H1 (cell line): Measurements from ENCODE around the gene CEACAM21. TPM values are rescaled to one million over a fixed set of nuclear protein-coding genes. Genes with fewer than 3 reads are reported as not detected.

Experiments used
- E2F6 ChIP-seq: IDR thresholded peaks from 2 replicates; pipeline ENCODE4 v1.6.1; 2012; ENCODE audit warnings: inconsistent platforms
- FOSL1 ChIP-seq: IDR thresholded peaks from 2 replicates; pipeline ENCODE4 v1.6.1; 2011; ENCODE audit warnings: mild to moderate bottlenecking, low read depth, low read length, moderate library complexity; ENCODE audit not compliant: insufficient read depth
- SP4 ChIP-seq: IDR thresholded peaks from 2 replicates; pipeline ENCODE4 v1.6.1; 2012; ENCODE audit warnings: low read length, inconsistent platforms
- polyA plus RNA-seq, 7 experiments: library from polyadenylated mRNA; depleted of rRNA in 3 of 7; stranded (reverse) in 5 of 7; unstranded in 2 of 7; fragments of >200 nt in 5 of 7; fragments of 200-250 nt in 2 of 7; gene quantifications; 1 replicate in 5 of 7; 2 replicates in 1 of 7; 4 replicates in 1 of 7; pipeline versions ENCODE4 v1.2.1 to v1.2.3, GENCODE V29; 2011 to 2013; ENCODE audit warnings: missing spikeins in 2 of 7, mixed read lengths in 2 of 7
- total RNA-seq: library from RNA; stranded (reverse); fragmentation: NEBNext Ultra II Directional; extraction: Animal tissue kit (Norgen Biotek cat#: 25700); gene quantifications from 2 replicates; pipeline ENCODE4 v1.2.1, GENCODE V29; 2021

CEACAM21 gene
- total and polyA plus RNA-seq, 2 of the 8 experiments (the other 6 are each of a cell fraction or from before 2014, with no cell fraction given), result not detected

GRCh38 chr19:41589371-41589770, 13.4 kb downstream of the CEACAM21 start (continued):
- no peak for TF ChIP-seq E2F6
- no peak for TF ChIP-seq SP4
- TF ChIP-seq FOSL1, result no peak
- TF ChIP-seq, all 59 proteins: peak for 0
